GM12891 (cell line): ENCODE results near the gene YPEL5.

Source experiments
- PAX5 ChIP-seq: IDR thresholded peaks from 2 replicates; pipeline ENCODE4 v1.6.1; 2011; ENCODE audit warnings: low read length, moderate library complexity, mild to moderate bottlenecking; ENCODE audit not compliant: insufficient read depth, severe bottlenecking
- POLR2A ChIP-seq: IDR thresholded peaks from 2 replicates; pipeline ENCODE4 v1.6.1; 2011; ENCODE audit warnings: low read depth, low read length, control low read depth
- POLR2AphosphoS5 ChIP-seq: IDR thresholded peaks from 2 replicates; pipeline ENCODE4 v1.6.1; 2011; ENCODE audit warnings: low read depth, low read length, control low read depth
- SPI1 ChIP-seq: IDR thresholded peaks from 2 replicates; pipeline ENCODE4 v1.6.1; 2011; ENCODE audit warnings: low read depth, low read length, control low read depth
- TAF1 ChIP-seq: IDR thresholded peaks from 2 replicates; pipeline ENCODE4 v1.6.1; 2011; ENCODE audit warnings: low read depth, low read length, control low read depth

DNA sequence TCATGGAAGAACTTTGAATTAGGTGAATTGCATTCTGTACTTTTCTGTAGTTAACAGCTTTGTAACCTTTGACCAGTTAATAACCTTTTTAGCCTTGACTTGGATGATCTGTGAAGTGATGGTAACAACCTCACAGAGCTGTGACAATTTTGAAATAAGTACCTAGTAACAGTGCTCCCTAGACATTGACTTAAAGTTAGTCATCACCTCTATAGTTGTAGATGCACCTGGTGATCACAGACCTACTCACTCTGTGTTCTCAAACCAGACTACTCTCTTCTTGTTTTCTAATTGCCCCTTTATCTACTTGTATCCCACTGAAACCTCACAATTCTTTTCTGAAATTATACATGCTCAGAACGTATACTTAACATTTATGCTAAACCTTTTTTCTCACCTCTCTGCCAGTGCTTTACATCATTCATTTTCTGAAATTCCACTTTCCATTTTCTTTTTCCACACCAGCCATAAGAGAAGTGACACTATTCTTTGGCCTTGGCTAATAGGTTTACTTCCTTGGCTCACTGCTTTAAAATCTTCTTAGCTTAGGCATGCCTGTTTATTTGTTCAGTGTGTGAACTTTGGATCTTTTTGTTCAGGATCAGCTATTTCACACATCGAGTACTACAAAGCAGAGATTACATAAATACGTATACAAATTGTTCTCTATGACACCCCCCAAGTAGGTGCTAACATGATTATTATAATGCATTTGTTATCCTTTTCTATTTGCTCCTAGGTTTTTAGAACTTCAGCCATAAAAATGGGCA, 9.3 kb downstream of the YPEL5 start:
- TF ChIP-seq POLR2A = no peak
- TF ChIP-seq POLR2AphosphoS5 = no peak
- TF ChIP-seq TAF1 = no peak
- no peak for TF ChIP-seq PAX5
- no peak for TF ChIP-seq SPI1
